Measurements from ENCODE around the gene SH3BGRL3. TPM values are rescaled to one million over a fixed set of nuclear protein-coding genes. Genes with fewer than 3 reads are reported as not detected.

SH3BGRL3 gene
- total RNA-seq, 4 donors from 2014 or later = 134 to 314 (median 215) TPM

- H3K27me3 ChIP-seq = no peaks in the 10 kb centered on the region
- no peak for TF ChIP-seq EP300 (IDR thresholded peaks at IDR 0.05; ENCODE audit: low read depth)
- TF ChIP-seq POLR2A (IDR thresholded peaks at IDR 0.05) = no peak
- TF ChIP-seq POLR2AphosphoS5 (IDR thresholded peaks at IDR 0.05) = no peak
- no peak for TF ChIP-seq CTCF (IDR thresholded peaks at IDR 0.05)
- 100% methylated on average over 1 to 2 of the region's 2 CpGs for WGBS, 2 donors (ENCODE audit: low coverage in 1 of 2)
- in situ Hi-C loops (cut with MboI; ENCODE audit: low pct_ligation_motif_present in 1 of 4, low pct_unique_long_range_greater_than_20kb in 1 of 4, low sequenced_read_pairs in 3 of 4) = no loop called here
- no peak for DNase-seq
- H3K9me3 ChIP-seq = no peaks in the 10 kb centered on the region
- H3K4me3 ChIP-seq = no peak overlapping the region
- intact Hi-C loops (cut with DNase I; ENCODE audit: low total_unique reads) = no loop called here
- H3K4me1 ChIP-seq = no peaks in the 10 kb centered on the region
- peaks cover 0 to 22% (median 3%) of the 10 kb centered on the region in 4 donors for H3K36me3 ChIP-seq
- no peak overlapping the region for H3K27ac ChIP-seq
These were observed 22.7 kb upstream of the SH3BGRL3 start for GRCh38 chr1:26257222-26257621.

- no peak for DNase-seq
- TF ChIP-seq EP300 (IDR thresholded peaks at IDR 0.05; ENCODE audit: low read depth) (no peak), POLR2A (IDR thresholded peaks at IDR 0.05) (no peak), CTCF (IDR thresholded peaks at IDR 0.05) (no peak), POLR2AphosphoS5 (IDR thresholded peaks at IDR 0.05) (no peak)
- intact Hi-C loops (cut with DNase I; ENCODE audit: low total_unique reads) = no loop called here
These were observed 20.9 kb upstream of the SH3BGRL3 start for GRCh38 chr1:26259005-26259404.

GRCh38 chr1:26259578-26259977 lies 20.3 kb upstream of the SH3BGRL3 start:
- no peak for DNase-seq
- Histone ChIP-seq H3K27ac (no peak overlapping the region), H3K36me3 (peaks cover 0 to 22% (median 5%) of the 10 kb centered on the region in 4 donors), H3K9me3 (no peaks in the 10 kb centered on the region), H3K4me1 (no peaks in the 10 kb centered on the region), H3K27me3 (no peaks in the 10 kb centered on the region), H3K4me3 (no peak overlapping the region)
- intact Hi-C loops (cut with DNase I; ENCODE audit: low total_unique reads) (no loop called here), in situ Hi-C loops (cut with MboI; ENCODE audit: low pct_ligation_motif_present in 1 of 4, low pct_unique_long_range_greater_than_20kb in 1 of 4, low sequenced_read_pairs in 3 of 4) (no loop called here)
- TF ChIP-seq CTCF (IDR thresholded peaks at IDR 0.05) = no peak
- TF ChIP-seq POLR2A (IDR thresholded peaks at IDR 0.05) = no peak
- no peak for TF ChIP-seq EP300 (IDR thresholded peaks at IDR 0.05; ENCODE audit: low read depth)
- no peak for TF ChIP-seq POLR2AphosphoS5 (IDR thresholded peaks at IDR 0.05)
- WGBS, 2 donors (ENCODE audit: low coverage in 1 of 2) = 80 to 96% methylated on average over 5 of the region's 5 CpGs

More at GRCh38 chr1:26259005-26259404, 20.9 kb upstream of the SH3BGRL3 start:
- WGBS, 2 donors (ENCODE audit: low coverage in 1 of 2) = 82 to 100% methylated on average over 2 of the region's 2 CpGs
- Histone ChIP-seq H3K4me1 (no peaks in the 10 kb centered on the region), H3K27ac (no peak overlapping the region), H3K4me3 (no peak overlapping the region), H3K9me3 (no peaks in the 10 kb centered on the region), H3K27me3 (no peaks in the 10 kb centered on the region), H3K36me3 (peaks cover 0 to 22% (median 5%) of the 10 kb centered on the region in 4 donors)
- in situ Hi-C loops (cut with MboI; ENCODE audit: low pct_ligation_motif_present in 1 of 4, low pct_unique_long_range_greater_than_20kb in 1 of 4, low sequenced_read_pairs in 3 of 4) = no loop called here

- intact Hi-C loops (cut with DNase I; ENCODE audit: low total_unique reads) = no loop called here
These were observed 16.7 kb upstream of the SH3BGRL3 start for GRCh38 chr1:26263212-26263611.

More at GRCh38 chr1:26263212-26263611, 16.7 kb upstream of the SH3BGRL3 start:
- in situ Hi-C loops (cut with MboI; ENCODE audit: low pct_ligation_motif_present in 1 of 4, low pct_unique_long_range_greater_than_20kb in 1 of 4, low sequenced_read_pairs in 3 of 4) = no loop called here
- H3K27me3 ChIP-seq = no peaks in the 10 kb centered on the region
- H3K4me1 ChIP-seq = no peaks in the 10 kb centered on the region
- H3K27ac ChIP-seq = no peak overlapping the region
- DNase-seq = no peak
- no peaks in the 10 kb centered on the region for H3K9me3 ChIP-seq
- peaks cover 0 to 13% (median 4%) of the 10 kb centered on the region in 4 donors for H3K36me3 ChIP-seq
- no peak overlapping the region for H3K4me3 ChIP-seq
- 88 to 89% methylated on average over 2 to 5 of the region's 5 CpGs for WGBS, 2 donors (ENCODE audit: low coverage in 1 of 2)
- no peak for TF ChIP-seq POLR2A (IDR thresholded peaks at IDR 0.05)
- no peak for TF ChIP-seq POLR2AphosphoS5 (IDR thresholded peaks at IDR 0.05)
- no peak for TF ChIP-seq CTCF (IDR thresholded peaks at IDR 0.05)
- no peak for TF ChIP-seq EP300 (IDR thresholded peaks at IDR 0.05; ENCODE audit: low read depth)

Data from transverse colon (tissue), 4 donors.